ENCODE results near the gene EVC2.

EVC2 gene

GRCh38 chr4:5720157-5720850 is 11.9 kb upstream of the EVC2 start:
- Histone ChIP-seq H2AFZ (ENCODE audit: low read depth, low read length) (no peak overlapping the region), H3K36me3 (replicated peaks; ENCODE audit: low read depth, low read length) (peaks cover under 1% of the 10 kb centered on the region), H3K27ac (ENCODE audit: low read length) (no peak overlapping the region), H3K4me1 (ENCODE audit: low read length) (no peaks in the 10 kb centered on the region), H3K9me3 (ENCODE audit: insufficient read depth, low read length) (peaks cover under 1% of the 10 kb centered on the region; the same call in 1 of the 2 replicates), H3K79me2 (ENCODE audit: low read length) (no peaks in the 10 kb centered on the region), H3K9ac (ENCODE audit: low read length) (no peak overlapping the region), H3K4me3 (ENCODE audit: low read length) (no peak overlapping the region), H4K20me1 (ENCODE audit: insufficient read depth, low read length) (no peaks in the 10 kb centered on the region), H3K27me3 (ENCODE audit: low read depth, low read length) (no peaks in the 10 kb centered on the region), H3K4me2 (ENCODE audit: low read length) (no peak overlapping the region)
- TF ChIP-seq CTCF (IDR thresholded peaks at IDR 0.05; ENCODE audit: low read depth, low read length) (no peak), EZH2phosphoT487 (IDR thresholded peaks at IDR 0.05; ENCODE audit: low read depth) (no peak)

GRCh38 chr4:5719350-5720055 is 11.1 kb upstream of the EVC2 start:
- H3K36me3 ChIP-seq (replicated peaks; ENCODE audit: low read depth, low read length): peaks cover 6% of the 10 kb centered on the region
- no peak overlapping the region for H3K4me3 ChIP-seq (ENCODE audit: low read length)
- no peak overlapping the region for H3K27ac ChIP-seq (ENCODE audit: low read length)
- H4K20me1 ChIP-seq (ENCODE audit: insufficient read depth, low read length): no peaks in the 10 kb centered on the region
- H3K27me3 ChIP-seq (ENCODE audit: low read depth, low read length): no peaks in the 10 kb centered on the region
- no peak overlapping the region for H2AFZ ChIP-seq (ENCODE audit: low read depth, low read length)
- peaks cover 5% of the 10 kb centered on the region; the same call in 1 of the 2 replicates for H3K9me3 ChIP-seq (ENCODE audit: insufficient read depth, low read length)
- no peak overlapping the region for H3K9ac ChIP-seq (ENCODE audit: low read length)
- no peaks in the 10 kb centered on the region for H3K4me1 ChIP-seq (ENCODE audit: low read length)
- TF ChIP-seq EZH2phosphoT487 (IDR thresholded peaks at IDR 0.05; ENCODE audit: low read depth) (no peak), CTCF (IDR thresholded peaks at IDR 0.05; ENCODE audit: low read depth, low read length) (no peak)
- no peaks in the 10 kb centered on the region for H3K79me2 ChIP-seq (ENCODE audit: low read length)
- H3K4me2 ChIP-seq (ENCODE audit: low read length): no peak overlapping the region

- H3K4me1 ChIP-seq (ENCODE audit: low read length): no peaks in the 10 kb centered on the region
- no peak overlapping the region for H3K4me3 ChIP-seq (ENCODE audit: low read length)
- H3K36me3 ChIP-seq (replicated peaks; ENCODE audit: low read depth, low read length): peaks cover 6% of the 10 kb centered on the region
- no peak overlapping the region for H3K27ac ChIP-seq (ENCODE audit: low read length)
- H3K9me3 ChIP-seq (ENCODE audit: insufficient read depth, low read length): peaks cover 5% of the 10 kb centered on the region; the same call in 1 of the 2 replicates
- no peaks in the 10 kb centered on the region for H4K20me1 ChIP-seq (ENCODE audit: insufficient read depth, low read length)
- no peak overlapping the region for H2AFZ ChIP-seq (ENCODE audit: low read depth, low read length)
- H3K27me3 ChIP-seq (ENCODE audit: low read depth, low read length): no peaks in the 10 kb centered on the region
- H3K4me2 ChIP-seq (ENCODE audit: low read length): no peak overlapping the region
- no peaks in the 10 kb centered on the region for H3K79me2 ChIP-seq (ENCODE audit: low read length)
- TF ChIP-seq CTCF (IDR thresholded peaks at IDR 0.05; ENCODE audit: low read depth, low read length) (no peak), EZH2phosphoT487 (IDR thresholded peaks at IDR 0.05; ENCODE audit: low read depth) (no peak)
- no peak overlapping the region for H3K9ac ChIP-seq (ENCODE audit: low read length)
Measured at GRCh38 chr4:5718411-5718810, 10.1 kb upstream of the EVC2 start.

- Histone ChIP-seq H3K4me1 (ENCODE audit: low read length) (peaks cover 1% of the 10 kb centered on the region), H4K20me1 (ENCODE audit: insufficient read depth, low read length) (no peaks in the 10 kb centered on the region), H3K27me3 (ENCODE audit: low read depth, low read length) (no peaks in the 10 kb centered on the region), H3K36me3 (replicated peaks; ENCODE audit: low read depth, low read length) (peaks cover 6% of the 10 kb centered on the region), H2AFZ (ENCODE audit: low read depth, low read length) (no peak overlapping the region), H3K9ac (ENCODE audit: low read length) (no peak overlapping the region), H3K27ac (ENCODE audit: low read length) (no peak overlapping the region), H3K4me3 (ENCODE audit: low read length) (no peak overlapping the region), H3K79me2 (ENCODE audit: low read length) (peaks cover 6% of the 10 kb centered on the region), H3K4me2 (ENCODE audit: low read length) (no peak overlapping the region), H3K9me3 (ENCODE audit: insufficient read depth, low read length) (peaks cover 5% of the 10 kb centered on the region; the same call in 1 of the 2 replicates)
- TF ChIP-seq CTCF (IDR thresholded peaks at IDR 0.05; ENCODE audit: low read depth, low read length) (no peak), EZH2phosphoT487 (IDR thresholded peaks at IDR 0.05; ENCODE audit: low read depth) (no peak)
Measured at GRCh38 chr4:5717449-5718158, 9.2 kb upstream of the EVC2 start.

Measured in OCI-LY3 (cell line).